ENCODE results near the gene TMEM40.

TMEM40 gene

DNA sequence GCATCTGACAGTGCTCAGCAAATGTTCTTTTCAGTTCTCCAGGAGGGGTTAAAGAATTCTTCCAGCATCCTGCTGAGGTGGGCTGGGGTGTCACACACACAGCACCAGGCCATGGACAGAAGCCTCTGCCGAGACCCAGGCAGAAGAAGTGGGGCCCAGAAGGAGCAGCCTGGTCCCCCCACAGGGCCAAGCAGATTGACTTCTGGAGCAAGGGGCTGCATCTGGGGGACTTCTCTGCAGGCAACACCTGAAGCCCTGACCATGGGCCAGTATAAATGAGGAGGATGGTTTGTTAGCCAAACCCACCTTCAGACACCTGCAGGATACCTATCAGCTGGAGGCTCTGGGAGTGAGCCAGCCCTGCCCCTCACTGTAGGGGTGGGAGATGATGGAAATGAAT lies 16.2 kb upstream of the TMEM40 start:
- no peak for DNase-seq

DNA sequence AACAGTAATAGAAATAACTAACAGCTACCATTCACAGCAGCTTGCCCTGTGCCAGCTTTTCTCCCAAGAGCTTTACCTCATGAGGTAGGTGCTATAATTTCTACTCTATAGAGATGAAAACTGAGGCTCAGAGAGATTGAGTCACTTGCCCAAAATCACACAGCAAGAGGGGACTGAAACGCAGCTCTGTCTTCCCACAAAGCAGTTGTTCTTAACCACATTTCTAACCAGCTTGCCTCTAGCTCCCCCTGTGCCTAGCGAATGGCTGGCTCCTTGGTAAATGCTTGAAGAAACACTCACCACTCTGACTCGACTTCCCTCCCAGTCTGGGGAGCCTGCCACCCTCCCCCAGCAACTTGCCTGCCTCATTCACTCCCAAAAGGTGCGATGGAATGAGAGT lies 15.6 kb upstream of the TMEM40 start:
- no peak for DNase-seq

DNA sequence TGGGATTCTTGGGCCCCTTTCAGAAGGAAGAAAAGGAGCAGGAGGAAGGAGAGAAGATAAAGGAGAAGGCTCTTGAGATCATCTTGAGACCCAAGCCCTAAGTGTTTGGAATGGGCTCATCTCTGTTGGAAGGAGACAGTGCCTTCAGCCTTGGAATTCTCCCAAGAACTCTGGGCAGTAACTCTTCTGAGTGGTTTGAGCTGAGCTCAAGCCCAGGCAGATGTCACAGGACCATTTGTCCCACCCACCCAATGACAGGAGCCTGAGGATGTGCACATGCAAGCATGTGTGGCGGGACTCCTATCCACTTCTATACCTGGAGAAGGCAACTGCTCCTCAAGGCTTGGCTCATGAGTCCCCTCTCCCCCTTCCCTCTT lies 14.6 kb upstream of the TMEM40 start:
- DNase-seq: no peak

DNA sequence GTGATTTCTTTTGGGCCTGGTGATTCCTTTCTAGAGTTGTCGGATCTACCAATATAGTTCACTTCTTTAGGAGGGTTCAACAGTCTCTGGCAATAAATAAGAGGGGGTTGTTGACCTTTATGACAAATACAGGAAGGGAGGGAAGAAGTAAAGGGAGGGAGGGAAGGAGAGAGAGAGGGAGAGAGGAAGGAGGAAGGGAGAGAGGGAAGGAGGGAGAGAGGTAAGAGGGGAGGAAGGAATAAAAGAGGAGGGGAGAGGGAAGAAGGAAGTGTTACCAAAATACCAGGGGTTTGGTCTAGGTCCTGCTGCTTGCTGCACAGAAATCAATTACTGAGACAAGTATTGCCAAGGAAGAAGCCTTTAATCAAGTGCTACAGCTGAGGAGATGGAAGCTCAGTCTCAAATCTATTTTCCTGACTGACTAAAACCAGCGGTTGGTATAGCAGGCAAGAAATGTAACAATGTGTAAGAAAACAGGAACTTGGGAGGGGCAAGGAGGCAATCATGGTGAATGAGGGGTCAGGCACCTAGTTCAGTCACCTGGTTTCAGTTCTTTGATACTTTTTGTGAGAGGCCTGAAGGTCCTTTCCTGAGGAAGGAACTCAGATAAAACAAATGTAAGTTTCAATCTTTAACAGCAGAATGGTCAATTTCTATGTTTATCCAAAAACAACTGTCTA lies 14.1 kb upstream of the TMEM40 start:
- no peak for DNase-seq

DNA sequence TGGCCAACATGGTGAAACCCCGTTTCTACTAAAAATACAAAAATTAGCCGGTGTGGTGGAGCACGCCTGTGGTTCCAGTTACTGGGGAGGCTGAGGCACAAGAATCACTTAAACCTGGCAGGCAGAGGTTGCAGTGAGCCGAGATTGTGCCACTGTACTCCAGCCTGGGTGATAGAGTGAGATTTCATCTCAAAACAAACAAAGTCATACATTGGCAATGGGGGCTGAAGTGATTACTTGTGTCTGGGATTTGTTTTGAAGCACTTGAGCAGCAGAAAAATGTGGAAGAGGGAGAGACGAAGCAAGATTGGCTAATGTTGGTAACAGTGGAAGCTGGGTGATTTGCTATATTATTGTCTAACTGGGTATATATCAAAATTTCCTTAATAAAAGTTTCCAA lies 13.4 kb upstream of the TMEM40 start:
- DNase-seq: no peak

DNA sequence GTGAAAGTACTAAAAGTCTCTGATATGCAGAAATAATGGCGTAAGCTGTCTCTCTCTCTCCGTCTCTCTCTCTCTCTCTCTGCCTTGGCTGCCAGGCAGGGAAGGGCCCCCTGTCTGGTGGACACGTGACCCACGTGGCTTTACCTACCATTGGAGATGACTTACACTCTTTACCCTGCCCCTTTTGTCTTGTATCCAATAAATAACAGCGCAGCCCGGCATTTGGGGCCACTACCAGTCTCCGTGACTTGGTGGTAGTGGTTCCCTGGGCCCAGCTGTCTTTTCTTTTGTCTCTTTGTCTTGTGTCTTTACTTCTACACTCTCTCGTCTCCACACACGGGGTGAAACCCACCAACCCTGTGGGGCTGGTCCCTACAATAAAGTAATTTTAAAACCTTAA lies 12.2 kb upstream of the TMEM40 start:
- no peak for DNase-seq

DNA sequence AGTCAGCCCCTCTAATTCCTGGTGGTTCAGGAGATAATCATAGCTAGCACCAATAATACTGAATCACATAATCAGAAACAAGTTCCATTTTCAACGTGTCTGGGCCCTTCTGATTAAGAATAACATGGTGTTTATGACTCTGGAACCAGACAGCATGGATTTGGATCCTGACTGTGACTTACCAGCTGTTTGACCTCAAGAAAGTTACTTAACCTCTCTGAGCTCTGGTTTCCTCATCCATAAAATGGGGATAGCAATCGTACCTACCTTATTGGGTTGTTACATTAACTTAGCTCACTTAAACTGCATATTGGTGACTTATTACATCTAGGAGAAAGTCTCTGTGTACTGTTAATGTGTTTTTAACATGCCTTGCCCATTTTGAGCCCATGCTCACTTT lies 10.7 kb upstream of the TMEM40 start:
- no peak for DNase-seq

DNA sequence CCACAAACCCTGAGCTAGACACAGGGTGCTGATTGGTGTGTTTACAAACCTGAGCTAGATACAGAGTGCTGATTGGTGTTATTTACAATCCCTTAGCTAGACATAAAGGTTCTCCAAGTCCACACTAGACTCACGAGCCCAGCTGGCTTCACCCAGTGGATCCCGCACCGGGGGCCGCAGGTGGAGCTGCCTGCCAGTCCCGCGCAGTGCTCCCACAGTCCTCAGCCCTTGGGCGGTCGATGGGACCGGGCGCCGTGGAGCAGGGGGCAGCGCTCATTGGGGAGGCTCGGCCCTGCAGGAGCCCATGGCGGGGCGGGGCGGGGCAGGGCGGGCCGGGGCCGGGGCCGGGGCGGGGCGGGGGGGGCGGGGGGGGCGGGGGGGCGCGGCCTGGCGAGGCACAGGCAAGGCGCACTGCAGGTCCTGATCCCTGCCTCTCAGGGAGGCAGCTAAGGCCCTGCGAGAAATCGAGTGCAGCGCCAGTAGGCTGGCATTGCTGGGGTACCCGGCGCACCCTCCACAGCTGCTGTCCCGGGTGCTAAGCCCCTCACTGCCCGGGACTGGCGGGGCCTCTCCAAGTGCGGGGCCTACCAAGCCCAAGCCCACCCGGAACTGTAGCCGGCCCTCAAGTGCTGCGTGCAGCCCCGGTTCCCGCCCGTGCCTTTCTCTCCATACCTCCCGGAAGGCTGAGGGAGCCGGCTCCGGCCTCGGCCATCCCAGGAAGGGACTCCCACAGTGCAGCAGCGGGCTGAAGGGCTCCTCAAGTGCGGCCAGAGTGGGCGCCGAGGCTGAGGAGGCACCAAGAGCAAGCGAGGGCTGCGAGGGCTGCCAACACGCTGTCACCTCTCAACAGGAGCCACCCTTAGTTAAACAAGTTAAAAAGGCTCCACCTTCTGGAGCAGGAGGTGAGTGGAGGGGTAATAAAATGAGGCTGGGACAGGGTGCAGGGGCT lies 9.8 kb upstream of the TMEM40 start:
- no peak for DNase-seq

DNA sequence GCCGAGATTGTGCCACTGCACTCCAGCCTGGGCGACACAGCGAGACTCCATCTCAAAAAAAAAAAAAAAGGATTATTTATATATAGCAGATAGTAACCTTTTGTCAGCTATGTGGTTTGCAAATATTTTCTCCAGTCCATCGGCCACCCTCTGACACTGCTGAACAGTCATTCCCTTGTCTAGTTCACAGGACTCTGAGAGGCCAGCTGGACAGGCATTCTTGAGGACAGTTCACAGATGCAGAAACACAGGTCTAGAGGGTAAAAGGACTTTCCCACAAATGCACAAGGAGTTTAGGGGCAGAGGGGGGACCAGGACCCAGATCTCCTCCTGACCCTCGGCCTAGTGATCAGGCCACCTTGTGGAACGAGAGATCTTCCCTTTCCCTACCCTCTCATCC lies 7.5 kb upstream of the TMEM40 start:
- DNase-seq: no peak

DNA sequence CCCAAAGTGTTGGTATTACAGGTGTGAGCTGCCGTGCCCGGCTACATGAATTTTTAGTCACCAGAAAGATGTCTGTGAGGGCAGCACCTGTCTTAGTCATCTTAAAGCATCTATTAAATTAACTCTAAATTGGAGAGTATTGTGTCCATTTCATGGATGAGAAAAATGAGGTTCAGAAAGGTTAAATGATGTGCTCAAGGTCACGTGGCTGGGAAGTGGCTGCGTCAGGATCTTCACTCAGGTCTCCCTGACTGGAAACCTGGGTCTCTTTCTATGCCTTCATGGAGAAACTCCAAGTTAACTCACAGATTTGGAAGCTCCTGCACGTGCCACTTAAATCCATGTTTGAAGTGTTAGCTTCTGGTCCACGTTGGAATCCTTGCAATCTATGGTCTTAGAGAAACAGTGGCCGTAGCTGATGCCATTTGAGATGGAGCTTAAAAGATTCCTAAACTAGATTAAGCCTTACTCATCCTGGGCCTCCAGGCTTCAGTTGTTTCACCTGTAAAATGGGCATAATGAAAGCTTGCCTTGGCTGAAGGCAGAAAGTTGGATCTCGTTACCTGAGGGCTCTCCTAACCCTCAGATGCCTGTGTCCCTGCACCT lies 5.2 kb upstream of the TMEM40 start:
- no peak for DNase-seq

DNA sequence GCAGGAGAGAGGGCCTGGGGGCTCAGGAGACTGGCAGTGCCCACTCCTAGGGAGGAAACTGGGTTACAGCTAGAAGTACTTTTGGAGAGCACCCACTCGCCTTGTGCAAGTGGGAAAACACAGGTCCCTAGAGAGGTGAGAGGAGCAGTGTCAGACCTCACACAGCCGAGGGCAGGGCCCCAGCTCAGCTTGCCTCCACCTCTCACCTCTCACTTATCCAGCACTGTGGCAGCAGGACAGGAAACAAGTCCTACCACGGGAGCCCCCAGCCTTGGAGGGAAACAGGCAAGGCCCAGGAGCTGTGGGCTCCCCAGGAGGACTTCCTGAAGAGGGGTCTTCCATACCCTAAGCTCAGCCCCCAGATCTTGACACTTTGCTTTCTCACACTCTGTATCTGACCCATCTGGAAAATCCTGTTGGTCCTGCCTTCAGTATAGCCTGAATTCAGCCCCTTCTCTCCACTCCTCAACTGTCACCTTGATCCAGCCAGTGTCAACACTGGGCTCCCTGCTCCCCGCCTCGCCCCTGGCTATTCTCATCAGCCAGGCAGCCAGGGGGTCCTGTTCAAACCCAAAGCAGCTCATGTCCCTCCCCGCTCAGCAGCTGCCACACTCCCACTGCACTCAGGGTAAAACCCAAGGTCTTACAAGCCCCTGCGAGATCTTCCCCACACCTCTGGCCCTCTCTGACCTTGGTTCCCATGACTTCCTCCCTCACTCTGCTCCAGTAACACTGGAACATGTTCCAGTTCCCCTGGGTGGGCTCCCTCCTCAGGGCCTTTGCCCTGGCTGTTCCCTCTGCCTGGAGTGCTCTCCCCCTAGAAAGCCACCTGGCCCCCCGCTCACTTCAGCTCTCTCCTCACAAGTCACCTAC lies 870 bp upstream of the TMEM40 start:
- no peak for DNase-seq

DNA sequence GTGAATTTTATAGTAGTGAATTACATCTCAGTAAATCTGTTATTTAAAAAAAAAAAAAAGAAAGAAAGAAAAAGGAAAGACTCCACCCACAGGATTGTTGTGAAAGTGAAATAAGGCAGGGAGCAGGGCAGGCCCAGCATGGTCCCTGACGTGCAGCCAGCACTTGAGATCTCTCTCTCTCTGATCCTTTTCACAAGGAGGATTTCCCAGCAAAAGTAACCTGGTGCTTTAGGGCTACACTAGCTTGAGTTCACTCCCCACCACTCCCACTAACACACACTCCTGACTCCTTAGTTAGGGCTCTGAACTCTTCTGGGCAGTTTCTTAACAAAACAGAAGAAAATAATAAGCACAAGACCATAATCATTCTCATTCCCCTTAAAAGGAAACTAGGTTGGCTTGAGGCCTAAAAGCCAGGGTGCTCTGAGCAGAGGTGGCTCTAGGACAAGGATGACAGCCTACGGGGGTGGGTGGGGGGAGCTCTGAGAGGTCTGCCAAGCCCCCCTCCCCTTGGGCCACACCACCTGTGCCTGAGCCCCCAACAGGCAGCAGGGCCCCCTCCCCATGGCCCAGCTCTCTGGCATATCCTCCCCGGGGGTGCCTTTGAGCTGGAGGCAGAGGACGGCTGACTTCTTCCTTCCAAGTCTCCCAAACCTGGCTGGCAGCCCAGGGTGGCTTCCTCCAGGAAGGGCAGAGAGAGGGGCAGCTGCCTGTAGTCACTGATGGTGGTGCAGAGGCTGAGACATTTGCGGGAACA lies 856 bp downstream of the TMEM40 start:
- DNase-seq: no peak

DNA sequence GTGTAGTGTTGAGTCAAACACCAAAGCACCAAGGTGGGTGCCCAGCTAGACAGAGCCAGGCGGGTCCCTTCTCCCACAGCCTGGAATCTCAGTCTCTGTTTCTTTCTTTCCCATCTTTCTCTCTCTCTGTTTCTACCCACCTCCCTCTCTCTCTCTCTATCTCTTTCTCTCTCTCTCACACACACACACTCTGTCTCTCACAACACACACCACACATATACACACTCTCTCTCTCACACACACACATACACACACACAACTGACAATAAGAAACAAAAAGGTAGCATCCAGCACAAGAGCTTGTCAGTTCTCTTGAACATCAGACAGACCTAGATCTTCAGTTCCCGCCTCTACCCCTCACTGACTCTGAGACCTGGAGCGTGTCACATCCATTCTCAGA lies 2.4 kb downstream of the TMEM40 start:
- no peak for DNase-seq

DNA sequence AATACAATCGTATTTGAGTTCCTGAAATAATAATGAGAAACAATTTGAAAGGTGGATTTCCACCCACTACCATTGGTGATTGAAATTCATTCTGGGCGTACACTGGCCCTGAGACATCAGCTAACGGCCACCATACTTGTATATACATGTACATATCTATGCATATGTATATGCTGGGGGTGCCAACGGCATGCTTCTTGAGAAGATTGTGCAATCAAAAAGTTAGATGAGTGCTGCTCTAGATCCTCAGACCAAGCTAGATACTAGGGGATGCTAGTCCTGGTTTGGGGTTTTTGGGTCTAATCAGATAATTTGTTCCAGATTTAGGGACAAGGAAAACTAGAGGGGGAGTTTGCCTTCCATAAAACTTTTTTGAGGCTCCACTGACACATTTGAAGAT lies 2.9 kb downstream of the TMEM40 start:
- no peak for DNase-seq

DNA sequence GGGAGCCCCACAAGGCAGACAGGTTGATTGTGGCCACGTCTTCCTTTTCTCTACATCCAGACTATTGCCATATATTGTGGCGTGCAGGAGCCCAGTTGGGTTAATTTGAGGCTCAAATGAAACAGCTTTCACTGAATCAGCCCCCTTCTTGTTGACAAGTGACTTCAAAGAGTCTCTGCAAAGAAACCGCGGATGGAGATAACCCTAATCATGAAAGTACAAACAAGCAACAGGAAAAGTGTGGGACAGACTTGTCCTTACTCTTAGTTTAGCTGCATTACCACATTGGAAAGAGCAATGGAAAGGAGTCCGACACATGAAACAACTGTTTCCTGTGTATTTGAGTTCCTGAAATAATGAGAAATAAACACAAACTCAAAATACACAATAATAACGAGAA lies 3.3 kb downstream of the TMEM40 start:
- DNase-seq: no peak

DNA sequence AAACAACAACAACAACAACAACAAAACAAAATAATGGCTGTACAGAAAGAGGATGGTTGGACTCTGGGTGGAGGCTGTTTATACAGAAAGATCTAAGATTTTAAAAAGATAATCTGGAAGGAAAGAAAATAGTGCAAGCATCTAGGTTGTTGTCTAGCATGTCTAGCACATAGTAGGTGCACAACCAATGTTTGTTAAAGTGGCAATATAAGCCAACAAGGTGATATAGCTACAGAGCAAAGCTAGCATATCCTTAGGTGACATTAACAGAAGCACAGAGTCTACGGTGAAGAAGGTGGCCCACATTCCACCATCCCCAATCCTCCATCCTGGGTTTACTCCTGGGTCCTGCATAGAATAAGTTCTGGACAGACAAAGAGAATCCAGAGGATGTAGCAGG lies 4.7 kb downstream of the TMEM40 start:
- DNase-seq: no peak

DNA sequence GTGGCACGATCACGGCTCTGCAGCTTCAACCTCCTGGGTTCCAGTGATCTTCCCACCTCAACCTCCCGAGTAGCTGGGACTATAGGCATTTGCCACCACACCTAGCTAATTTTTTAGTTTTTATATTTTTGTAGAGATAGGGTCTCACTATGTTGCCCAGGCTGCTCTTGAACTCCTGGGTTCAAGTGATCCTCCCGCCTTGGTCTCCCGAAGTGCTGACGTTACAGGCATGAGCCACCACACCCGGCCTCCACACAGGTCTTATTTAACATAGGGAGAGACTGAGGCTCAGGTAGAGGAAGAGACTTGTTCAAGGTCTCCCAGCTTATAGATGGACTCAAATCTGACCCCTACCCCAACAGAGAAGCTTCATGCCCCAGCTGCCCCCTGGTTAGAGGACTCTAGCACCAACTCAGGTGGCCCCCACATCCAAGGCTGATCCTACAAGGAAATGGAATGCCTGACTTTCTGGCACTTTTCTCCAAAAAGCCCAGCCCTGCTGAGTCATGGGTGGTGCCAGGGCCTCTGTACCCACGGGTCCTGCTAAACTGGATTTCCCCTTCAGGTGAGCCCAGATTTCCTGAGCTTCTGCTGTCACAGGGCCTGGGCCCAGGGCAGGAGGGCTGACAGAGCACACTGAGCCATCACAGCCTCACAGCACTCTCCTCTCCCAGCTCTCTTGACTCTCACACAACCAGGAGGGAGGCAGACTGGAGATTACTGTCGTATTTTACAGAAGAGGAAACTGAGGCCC lies 5.6 kb downstream of the TMEM40 start:
- DNase-seq: no peak

DNA sequence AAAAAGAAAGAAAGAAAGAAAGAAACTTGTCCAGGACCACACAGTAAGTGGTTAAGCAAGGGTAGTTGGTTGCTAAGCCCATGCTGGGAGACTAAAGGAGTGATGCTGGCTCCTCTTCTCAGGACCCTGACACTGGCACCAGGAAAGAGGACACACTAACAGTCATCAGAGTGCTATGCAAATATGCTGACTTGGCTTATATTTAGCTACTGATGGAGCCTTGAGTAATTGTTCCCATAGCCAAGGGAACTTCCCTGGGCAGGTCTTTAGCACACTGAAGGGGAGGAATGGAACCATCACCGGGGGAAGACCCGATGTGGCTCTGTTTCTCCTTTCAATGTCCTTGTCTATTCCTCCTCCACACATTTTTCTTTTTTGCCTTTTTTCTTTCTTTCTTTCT lies 6.2 kb downstream of the TMEM40 start:
- DNase-seq: no peak

DNA sequence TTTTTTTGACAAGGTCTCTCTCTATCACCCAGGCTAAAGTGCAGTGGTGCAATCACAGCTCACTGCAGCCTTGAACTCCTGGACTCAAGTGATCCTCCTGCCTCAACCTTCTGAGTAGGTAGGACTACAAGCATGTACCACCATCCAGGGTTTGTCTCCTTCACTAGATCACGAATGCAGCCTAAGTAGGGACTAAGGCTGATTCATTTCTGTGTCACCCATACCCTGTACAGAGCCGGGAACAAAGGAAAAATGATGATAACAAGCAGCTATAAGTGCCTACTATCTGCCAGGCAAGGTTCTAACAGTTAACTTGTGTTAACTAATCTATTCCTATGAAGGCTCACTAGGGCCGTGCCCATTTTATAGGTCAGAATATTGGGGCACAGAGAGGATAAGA lies 7.0 kb downstream of the TMEM40 start:
- DNase-seq: no peak

DNA sequence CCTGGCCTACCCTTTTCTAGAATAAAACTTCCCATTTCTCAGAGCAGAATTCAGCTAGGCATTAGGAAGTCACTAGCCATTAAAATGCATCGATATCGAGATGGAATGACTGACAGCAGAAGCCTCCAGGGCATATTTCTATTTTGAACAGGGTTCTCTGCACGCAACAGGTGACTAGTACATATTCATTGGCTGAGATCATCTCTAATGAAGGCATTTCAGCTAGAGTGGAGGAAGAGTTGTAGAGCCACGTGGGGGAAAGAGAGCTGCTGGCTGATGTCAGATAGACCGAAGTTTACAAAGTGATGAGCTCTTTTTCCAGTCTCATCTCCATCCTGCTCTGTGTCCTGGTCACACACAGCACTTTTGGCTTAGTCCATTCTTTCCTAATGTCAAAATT lies 7.5 kb downstream of the TMEM40 start:
- DNase-seq: no peak

DNA sequence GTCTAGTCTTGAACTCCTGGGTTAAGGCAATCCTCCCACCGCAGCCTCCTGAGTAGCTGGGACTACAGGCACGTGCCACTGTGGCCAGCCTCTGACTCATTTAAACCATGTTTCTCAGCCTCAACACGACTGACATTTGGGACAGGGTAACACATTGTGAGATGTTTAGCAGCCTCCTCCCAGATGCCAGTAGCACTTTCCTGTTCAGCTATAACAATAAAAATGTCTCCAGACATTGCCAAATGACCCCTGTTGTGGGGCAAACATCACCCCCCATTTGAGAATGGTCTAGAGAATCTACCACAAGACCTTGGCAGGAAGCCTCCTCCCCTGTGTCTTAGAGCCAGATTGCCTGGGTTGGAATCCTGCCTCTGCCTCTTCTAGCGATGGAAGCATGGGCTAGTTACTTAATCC lies 8.4 kb downstream of the TMEM40 start:
- DNase-seq: no peak

DNA sequence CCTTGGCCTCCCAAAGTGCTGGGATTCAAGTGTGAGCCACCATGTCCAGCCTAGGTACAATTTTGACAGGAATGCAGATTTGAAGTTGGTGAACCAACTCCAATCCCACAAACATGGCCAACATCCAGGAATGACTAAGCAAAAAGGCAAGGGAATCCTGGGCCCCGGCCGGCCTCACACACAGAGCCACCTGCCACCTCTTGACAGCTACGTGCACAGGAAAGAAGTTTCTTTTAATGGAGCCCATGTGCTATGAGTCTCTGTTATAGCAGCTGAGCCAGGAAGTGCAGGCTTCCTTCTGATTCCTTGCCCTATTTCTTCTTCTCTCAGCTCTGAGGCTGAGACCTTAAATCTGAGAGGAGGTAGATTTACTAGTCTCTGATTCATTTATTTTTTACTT lies 8.8 kb downstream of the TMEM40 start:
- DNase-seq: no peak
